ENCODE measurements around the gene PATJ. TPM values are rescaled to one million over a fixed set of nuclear protein-coding genes. Genes with fewer than 3 reads are reported as not detected.

The PATJ gene
- total and polyA plus RNA-seq, 3 donors from 2014 or later: 12.9 to 44.5 (median 21.6) TPM

DNA sequence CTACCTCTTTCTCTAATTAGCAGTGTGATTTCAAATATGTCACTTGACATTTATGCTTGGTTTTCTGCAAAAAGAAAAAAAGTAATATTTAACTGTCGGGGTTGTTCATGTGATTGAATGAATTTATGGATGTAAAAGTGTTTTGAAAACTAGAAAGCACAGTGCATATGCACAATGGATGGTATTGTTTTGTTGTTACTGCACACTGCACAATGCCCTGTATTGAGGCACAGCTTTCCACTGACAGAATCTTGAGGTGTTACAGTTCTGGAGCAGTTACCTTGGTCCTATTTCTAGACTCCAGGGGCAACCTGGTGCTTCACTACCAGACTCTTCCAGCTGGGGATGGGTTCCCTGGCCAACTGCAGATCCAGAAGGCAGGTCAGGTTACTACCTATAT, 335.5 kb downstream of the PATJ start:
- TF ChIP-seq, protein P1, sequence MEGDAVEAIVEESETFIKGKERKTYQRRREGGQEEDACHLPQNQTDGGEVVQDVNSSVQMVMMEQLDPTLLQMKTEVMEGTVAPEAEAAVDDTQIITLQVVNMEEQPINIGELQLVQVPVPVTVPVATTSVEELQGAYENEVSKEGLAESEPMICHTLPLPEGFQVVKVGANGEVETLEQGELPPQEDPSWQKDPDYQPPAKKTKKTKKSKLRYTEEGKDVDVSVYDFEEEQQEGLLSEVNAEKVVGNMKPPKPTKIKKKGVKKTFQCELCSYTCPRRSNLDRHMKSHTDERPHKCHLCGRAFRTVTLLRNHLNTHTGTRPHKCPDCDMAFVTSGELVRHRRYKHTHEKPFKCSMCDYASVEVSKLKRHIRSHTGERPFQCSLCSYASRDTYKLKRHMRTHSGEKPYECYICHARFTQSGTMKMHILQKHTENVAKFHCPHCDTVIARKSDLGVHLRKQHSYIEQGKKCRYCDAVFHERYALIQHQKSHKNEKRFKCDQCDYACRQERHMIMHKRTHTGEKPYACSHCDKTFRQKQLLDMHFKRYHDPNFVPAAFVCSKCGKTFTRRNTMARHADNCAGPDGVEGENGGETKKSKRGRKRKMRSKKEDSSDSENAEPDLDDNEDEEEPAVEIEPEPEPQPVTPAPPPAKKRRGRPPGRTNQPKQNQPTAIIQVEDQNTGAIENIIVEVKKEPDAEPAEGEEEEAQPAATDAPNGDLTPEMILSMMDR (IDR thresholded peaks at IDR 0.05): no peak
- TF ChIP-seq POLR2A (IDR thresholded peaks at IDR 0.05): no peak
- WGBS, 2 donors: 70 to 79% methylated on average over 1 of the region's 1 CpG
- no peak for DNase-seq
- Histone ChIP-seq H3K36me3 (ENCODE audit: low read depth, missing control alignments) (no peaks in the 10 kb centered on the region), H3K9me3 (no peaks in the 10 kb centered on the region), H3K27me3 (no peaks in the 10 kb centered on the region), H3K4me3 (no peak overlapping the region), H3K27ac (no peak overlapping the region), H3K4me1 (no peaks in the 10 kb centered on the region)
- intact Hi-C loops (cut with DNase I; ENCODE audit: low total_unique reads): no loop called here

DNA sequence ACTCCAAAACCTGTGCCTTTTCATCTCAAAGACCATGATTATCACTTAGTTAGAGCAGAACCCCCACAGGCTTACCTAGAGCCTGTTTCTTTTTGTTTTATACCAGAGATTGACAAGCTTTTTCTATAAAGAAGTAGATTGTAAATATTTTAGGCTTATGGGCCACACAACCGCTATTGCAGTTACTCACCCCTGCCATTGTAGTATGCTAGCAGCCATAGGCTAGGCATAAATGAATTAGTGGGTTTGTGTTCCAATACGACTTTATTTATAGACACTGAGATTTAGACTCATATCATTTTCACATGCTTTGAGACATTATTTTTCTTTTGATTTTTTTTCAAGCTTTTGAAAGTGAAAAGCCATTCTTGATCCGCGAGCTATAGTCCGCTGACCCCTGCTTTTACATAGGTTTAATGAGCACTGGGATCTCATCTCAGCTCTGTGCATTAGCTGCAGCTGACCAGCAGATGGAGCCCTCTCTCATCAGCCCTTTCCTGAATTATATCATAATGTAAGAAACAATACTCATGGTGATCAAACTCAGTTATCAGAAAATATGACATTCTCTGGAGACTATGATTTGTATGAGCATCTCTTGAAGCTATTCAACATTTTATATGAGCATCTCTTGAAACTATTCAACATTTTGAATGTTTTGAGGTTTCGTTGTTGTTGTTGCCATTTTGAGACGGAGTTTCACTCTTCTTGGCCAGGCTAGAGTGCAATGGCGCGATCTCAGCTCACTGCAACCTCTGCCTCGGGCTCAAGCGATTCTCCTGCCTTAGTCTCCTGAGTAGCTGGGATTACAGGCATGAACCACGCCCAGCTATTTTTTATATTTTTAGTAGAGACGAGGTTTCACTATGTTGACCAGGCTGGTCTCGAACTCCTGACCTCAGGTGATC, 340.4 kb downstream of the PATJ start:
- intact Hi-C loops (cut with DNase I; ENCODE audit: low total_unique reads): no loop called here
- Histone ChIP-seq H3K4me1 (no peaks in the 10 kb centered on the region), H3K4me3 (no peak overlapping the region), H3K27me3 (no peaks in the 10 kb centered on the region), H3K27ac (no peak overlapping the region), H3K9me3 (no peaks in the 10 kb centered on the region), H3K36me3 (ENCODE audit: low read depth, missing control alignments) (no peaks in the 10 kb centered on the region)
- WGBS, 2 donors: 80 to 81% methylated on average over 14 of the region's 14 CpGs
- TF ChIP-seq, protein P1 (IDR thresholded peaks at IDR 0.05): peak; percentile 59 to 92 (median 74)
- TF ChIP-seq POLR2A (IDR thresholded peaks at IDR 0.05): no peak
- peak; percentile 62 for DNase-seq

DNA sequence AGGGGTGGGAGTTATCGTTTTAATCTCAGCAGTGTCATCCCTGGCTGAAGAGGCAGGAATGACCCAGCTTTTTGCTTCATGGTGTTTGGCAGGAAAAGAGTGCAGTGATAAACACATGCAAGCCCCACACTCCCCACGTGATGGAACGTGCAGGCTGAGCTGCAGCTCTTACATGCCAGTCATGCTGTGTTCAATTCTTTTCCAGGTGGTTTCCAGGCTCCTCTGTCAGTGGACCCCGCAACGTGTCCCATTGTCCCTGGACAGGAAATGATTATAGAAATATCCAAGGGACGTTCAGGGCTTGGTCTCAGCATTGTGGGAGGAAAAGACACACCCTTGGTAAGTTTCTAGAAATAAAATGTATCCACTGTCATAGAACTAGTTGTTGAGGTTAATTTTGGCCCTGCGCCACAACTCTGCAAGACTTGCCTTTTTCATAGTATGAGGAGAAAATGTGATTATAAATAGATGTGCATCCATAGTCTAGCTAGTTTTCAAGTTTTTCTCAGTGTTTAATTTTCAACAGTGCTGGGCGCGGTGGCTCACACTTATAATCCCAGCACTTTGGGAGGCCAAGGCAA, 342.1 kb downstream of the PATJ start:
- intact Hi-C loops (cut with DNase I; ENCODE audit: low total_unique reads): no loop called here
- no peaks in the 10 kb centered on the region for H3K36me3 ChIP-seq (ENCODE audit: low read depth, missing control alignments)

DNA sequence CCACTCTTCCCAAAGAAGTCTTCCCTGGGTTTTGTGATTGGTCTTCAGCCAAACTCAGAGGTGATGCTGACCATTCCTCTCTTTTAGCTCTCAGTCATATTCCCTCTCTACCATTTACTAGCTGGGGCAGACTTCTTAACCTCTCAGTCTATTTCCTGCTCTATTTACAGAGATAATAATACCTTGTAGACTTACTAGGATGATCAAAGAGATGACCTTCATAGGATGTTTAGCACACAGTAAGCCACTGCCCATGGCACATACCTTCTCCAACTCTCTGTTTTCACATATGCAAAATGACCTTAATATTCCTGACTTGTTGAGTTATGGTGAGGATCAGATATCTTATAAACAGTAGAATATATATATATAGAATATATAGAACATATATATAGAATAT, 346.2 kb downstream of the PATJ start:
- no peaks in the 10 kb centered on the region for H3K9me3 ChIP-seq
- no peaks in the 10 kb centered on the region for H3K27me3 ChIP-seq
- H3K4me1 ChIP-seq: no peaks in the 10 kb centered on the region
- no peak overlapping the region for H3K4me3 ChIP-seq
- no peak for DNase-seq
- no peak for TF ChIP-seq POLR2A (IDR thresholded peaks at IDR 0.05)
- TF ChIP-seq, protein P1 (IDR thresholded peaks at IDR 0.05): no peak
- intact Hi-C loops (cut with DNase I; ENCODE audit: low total_unique reads): no loop called here
- no peaks in the 10 kb centered on the region for H3K36me3 ChIP-seq (ENCODE audit: low read depth, missing control alignments)
- no peak overlapping the region for H3K27ac ChIP-seq

More for the DNA sequence above, 342.1 kb downstream of the PATJ start:
- TF ChIP-seq, protein P1 (IDR thresholded peaks at IDR 0.05): no peak
- no peak for TF ChIP-seq POLR2A (IDR thresholded peaks at IDR 0.05)
- peak; percentile 53 for DNase-seq
- Histone ChIP-seq H3K4me1 (no peaks in the 10 kb centered on the region), H3K27ac (no peak overlapping the region), H3K4me3 (no peak overlapping the region), H3K27me3 (no peaks in the 10 kb centered on the region), H3K9me3 (no peaks in the 10 kb centered on the region)
- WGBS, 2 donors: 58 to 71% methylated on average over 9 of the region's 9 CpGs

Measured in testis (tissue), 3 donors.